NAMALWA (cell line): ENCODE data around the gene ZNF407.

Experiments used
- DNase-seq: peaks from one replicate; pipeline ENCODE4 v3.0.0-alpha.2; 2015; ENCODE audit warnings: low spot score

ZNF407 gene

DNA sequence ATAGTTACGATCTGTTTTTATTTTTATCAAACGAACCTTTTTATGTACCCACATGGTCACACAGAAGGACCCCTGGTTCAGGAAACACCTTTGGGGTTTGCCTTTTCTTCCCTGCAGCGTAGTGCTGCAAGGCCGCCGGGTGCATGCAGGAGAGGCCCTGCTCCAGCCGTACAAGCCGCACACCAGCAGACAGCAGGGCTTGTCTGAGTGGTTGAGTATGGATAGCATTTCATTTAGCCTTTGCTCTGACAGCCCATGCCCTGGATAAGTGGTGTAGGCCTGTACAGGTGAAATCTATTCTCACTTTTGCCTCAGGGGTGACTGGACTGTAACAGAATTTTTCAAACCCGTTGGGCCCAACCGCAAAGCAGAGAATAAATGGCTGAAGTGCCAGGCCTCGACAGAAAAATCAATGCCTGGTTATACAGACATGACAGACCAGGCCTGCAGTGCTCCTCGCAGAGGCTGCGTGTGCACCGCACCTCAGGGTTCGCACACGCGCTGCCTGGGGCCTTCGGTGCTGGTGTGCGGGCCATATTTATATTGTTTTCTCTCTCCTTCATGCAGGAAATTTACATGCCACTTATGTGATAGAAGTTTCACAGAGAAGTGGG, 279.1 kb downstream of the ZNF407 start:
- no peak for DNase-seq

DNA sequence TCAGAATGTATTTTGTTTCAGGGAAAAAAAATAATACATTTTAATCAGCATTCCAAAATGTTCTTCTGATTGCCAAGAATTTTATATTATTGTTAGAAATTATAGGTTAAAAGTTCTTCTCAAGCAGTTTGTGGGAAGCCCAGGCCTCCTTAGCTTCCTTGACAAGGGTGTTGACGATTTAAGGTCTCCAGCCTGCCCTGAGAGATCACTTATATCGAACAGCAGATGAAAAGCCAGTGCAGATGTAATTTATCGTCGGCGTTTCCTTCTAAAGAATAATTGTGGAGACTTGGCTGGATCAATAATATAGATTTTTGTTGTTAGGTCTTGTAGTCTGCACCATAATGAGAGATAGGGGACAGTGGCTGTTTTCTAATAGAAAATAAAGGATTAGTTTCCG, 280.6 kb downstream of the ZNF407 start:
- DNase-seq: no peak

DNA sequence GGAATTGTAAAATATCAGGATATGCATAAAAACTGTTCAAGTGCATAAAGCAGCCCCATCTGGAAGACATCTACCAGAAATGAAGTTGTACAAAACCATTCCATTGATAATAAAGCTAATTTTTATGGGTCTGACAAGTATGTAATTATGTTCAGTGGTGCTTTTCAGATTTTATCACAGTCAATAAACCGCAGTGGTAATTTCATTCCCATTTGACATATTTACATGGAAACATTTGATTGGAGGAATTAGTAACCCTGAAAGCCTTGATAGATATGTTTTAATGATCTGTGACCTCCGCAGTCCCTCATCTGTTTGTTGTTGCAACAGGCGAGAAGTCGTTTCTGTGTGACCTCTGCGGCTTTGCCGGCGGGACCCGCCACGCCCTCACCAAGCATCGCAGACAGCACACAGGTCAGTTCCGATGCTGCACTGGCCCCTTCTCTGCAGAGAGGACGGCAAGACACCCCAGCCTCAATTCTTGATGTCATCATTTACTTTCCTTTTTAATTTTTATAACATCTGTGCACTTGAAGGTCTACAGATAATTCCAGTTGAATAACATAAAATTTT, 283.1 kb downstream of the ZNF407 start:
- no peak for DNase-seq

DNA sequence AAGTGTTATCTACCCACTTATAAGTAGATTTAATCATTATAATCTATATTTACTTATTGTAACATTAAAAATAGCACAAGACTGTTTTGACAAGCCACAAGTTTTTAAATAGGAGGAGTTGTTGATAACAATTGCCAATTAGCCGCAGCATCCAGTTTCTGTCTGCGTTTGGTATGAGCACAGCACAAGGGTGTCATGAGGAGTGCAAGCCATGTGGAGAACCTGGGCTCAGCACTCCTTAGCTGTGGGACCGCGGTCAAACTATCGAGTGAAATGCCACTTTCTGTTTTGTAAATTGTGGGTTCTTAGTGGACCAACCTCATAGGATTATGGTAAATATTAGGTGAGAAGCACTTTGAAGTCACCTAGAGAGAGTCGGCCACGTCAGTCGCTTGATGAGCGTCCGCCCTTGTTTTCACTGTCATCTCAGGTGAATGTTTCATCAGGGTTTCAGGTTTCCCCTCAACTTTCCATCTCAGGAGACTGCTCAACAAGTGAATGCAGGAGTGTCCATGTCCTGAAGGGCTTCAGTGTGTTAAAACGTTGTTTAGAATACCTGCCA, 294.5 kb downstream of the ZNF407 start:
- no peak for DNase-seq

DNA sequence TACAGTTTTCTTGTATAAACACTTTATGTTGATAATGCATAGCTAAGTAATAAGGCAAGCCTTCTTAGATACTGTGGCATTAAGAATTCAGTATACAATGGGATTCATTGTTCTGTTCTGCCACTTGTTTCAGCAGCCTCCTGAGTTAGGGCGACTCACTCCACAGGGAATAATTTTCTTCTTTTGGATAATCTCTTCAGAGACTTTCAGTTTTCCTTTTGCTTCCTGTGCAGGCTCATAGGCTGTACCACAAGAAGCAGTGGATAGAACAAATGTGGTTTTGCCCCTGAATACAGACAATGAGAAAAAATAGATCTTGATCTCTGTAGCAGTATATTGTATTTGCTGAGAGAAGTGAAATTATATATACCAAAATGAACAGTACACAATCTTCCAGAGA, 298.0 kb downstream of the ZNF407 start:
- DNase-seq: no peak

DNA sequence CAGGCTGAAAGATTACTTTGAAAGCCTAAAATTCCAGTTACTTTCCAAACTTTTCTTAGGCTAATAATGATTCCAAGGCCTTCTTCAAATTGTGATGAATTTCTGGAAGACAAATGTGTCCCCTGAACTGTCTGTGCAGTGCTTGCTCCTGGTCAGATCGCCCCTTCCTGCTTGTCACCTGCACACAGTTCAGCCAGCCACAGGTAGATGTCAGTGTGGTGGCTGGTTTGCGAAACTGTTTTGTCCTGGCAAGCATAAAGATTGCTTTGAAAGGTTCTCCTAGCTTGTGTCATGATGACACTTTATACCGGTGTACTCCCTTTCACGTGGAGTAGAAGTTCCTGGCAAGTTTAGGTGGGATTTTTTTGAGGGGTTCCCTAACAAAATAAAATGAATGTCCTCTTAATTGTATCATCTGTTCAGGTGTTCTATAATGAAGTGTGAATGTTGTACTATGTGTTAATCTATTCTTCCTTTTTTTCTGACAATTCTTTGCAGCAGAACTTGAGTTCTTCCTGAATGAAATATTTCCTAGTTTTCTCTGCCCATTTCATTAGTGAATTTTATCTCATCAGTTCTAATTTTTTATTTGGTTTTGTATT, 298.8 kb downstream of the ZNF407 start:
- DNase-seq: peak; percentile 25

DNA sequence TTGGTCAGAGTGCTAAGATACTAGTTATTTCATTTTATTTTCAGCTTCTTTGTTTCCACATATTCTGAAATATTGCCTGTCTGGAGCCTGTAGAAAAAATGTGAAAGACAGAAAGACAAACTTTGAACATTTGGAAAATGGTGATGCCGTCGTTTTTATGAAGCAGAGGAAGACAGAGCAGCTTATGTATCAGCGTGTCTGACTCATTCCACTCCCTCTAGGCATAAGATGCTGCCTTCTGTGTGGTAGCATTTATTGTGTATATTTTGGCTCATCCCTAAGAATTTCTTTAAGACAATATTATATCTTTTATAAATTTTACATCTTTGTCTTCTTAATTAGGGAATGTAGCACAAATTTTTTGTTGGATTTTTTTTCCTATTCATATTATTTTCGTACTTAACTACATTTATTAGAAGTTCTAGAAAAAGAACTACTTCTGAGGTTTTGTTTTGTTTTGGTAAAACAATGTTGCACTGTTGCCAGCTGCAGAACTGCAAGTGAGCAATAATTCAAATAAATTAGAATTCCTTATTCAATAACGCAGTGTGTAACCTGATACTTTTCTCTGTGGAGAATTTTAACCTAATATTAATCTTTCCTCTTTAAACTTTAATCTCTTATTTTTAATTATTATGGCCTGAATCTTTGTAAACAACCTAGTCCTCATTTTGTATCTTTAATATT, 300.4 kb downstream of the ZNF407 start:
- DNase-seq: no peak

DNA sequence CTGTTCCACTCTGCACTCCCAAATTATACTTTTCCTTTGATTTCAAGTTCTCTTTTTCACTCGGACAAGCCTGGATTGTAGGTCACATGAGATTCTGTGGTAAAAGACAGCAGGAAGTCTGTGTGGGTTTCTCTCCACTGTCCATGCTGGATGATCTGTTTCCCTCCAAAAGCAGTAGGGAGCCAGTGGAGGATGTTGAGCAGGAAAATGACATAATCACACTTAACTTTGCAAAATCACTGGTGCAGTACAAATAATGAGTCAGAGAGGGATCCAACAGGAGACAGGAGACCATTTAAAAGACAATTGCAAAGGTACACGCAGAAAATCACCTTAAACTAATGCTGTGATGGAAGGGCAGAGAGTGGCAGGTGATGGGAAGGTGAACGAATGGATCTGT, 301.3 kb downstream of the ZNF407 start:
- DNase-seq: no peak

DNA sequence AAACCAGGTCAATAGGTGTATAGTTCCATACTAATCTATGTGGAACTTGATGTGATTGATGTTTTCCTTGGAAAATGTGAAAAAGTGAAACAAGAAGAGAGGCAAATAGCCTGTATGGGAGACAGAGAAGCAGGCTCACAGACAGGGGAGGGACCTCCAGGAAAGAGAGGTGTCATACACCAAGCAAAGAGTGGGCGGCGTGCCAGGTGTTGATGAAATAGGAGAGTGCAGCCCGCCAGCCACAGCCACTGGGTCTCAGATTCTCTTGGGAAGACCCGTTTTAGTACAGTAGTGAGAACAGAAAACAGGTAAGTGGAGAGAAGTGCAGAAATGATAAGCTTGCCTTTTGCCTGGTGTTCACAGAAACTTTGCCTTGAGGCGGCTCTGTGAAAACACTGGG, 301.9 kb downstream of the ZNF407 start:
- no peak for DNase-seq

DNA sequence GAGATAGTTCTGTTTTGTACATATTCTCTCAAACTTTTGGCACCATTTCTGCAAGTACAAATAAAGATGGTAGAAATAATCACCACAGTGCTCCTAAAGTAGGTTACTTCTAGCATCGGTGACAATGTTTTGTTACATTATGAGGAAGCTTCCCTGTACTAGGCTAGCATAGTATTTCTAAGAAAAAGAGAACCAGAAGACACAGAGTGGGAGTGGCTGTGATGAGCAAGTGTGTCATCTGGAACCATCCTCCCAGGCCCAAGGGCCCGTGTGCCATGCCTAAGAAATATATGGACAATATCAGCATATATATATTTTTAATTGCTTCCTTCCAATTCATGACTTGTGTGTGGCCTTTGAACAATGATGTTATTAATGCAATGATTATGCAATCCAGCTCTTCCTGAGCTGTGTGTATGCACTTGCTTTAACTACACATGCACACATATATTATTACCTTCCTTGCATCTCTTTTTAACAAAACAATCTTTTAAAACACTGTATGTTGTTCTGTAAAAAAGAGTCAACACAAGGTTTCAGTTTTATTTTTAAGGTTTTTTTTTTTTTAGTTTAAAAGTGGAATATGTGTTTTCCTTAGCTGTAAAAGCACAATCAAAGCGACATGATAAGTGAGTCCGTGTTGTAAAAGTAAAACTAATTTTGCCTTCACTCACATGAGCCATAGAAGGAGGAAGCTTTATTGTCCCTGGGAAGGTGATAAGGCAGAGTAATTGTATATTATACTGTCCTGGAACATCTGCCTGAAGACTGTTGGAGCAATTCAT, 303.9 kb downstream of the ZNF407 start:
- DNase-seq: no peak

DNA sequence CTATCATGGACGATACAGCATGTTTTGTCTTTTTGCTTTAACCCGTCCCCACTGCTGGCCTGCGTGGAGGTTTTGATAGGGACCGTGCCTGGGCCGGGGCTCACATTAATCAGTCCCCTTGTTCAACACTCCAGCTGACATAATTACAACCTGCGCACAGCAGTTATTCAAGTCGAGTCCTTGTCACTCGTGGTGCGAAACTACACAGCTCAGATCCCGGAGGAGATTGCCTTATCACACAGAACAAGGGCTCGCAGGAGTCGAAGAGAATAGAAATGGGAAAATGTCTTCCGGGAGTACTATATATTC, 304.4 kb downstream of the ZNF407 start:
- no peak for DNase-seq

DNA sequence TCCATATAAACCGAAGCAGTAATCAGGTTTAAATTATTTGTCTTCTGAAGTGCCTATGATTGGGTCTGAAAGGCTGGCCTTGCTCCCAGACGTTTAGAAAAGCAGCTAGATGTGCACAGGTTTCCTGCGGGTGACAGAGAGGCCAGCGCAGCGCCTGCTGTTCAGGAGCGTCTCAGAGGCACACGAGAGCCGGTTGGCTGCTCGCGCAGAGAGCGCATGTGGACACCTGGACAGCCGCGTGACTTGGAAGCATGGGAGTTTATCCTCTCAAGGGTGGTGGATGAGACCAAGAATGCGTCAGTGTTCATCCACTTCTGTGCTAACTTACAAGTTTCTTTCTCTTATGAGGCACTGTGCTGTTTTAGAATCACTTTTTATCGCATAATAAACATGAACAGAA, 307.6 kb downstream of the ZNF407 start:
- DNase-seq: no peak

DNA sequence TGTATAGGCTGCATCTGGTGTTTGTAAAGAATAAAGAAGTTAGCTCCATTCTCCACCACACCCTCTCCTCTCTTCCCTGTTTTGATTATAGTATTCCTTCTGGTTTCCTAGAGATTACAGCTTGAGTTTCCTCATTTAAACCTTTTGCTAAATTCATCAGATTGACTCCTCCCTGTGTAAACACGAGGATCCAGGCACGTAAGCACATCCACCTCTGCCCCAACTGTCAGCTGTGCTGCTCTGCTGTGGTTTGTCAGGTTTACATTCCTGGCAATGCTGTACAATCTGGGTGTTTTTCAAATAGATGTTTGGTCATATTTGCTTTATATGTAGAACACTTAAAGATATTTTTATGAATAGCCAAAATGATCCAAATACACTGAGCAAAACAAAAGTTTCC, 308.5 kb downstream of the ZNF407 start:
- DNase-seq: no peak

DNA sequence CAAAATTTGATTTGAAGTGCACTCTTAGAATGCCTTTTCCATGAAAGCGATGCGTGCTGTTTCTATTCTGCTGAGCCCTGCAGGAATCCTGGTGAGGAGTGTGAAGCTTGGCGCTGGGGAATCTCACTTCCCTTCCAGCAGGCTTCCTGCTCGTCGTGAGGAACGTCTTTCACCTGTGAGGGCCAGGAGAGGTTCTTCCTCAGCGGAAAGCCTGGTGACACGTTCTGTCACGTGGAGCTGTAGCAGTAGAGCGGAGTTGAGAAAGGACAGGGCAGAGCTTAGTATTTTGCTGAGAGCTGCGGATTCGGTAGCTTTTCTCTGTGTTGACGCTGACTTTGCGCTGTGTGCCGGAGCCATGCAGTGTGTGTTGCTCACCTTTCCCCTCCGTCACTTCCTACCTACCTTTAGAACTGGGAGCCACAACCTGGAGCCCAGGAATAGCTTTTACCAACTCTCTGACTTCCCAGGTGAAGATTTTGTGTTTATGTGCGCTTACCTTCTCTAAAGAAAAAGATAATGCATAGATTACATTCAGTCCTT, 316.5 kb downstream of the ZNF407 start:
- no peak for DNase-seq

DNA sequence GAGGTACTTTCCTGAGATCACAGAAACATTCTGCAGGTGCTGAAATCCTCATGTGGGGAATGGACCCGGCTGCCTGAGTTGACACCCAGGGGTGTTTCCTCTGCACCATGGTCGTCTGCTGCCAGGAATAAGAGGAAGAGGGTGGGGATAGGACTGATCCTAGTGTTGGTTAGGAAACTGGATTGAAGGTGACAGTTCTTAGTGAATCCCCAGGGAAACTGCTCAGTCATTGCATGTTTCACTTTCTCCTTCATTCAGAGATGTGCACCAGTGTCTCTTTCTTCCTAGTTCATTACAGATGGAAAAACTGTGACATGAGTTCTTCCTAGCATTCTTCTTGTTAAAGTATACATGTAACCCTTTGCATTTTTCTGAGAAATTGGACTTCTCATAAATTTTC, 317.0 kb downstream of the ZNF407 start:
- no peak for DNase-seq

DNA sequence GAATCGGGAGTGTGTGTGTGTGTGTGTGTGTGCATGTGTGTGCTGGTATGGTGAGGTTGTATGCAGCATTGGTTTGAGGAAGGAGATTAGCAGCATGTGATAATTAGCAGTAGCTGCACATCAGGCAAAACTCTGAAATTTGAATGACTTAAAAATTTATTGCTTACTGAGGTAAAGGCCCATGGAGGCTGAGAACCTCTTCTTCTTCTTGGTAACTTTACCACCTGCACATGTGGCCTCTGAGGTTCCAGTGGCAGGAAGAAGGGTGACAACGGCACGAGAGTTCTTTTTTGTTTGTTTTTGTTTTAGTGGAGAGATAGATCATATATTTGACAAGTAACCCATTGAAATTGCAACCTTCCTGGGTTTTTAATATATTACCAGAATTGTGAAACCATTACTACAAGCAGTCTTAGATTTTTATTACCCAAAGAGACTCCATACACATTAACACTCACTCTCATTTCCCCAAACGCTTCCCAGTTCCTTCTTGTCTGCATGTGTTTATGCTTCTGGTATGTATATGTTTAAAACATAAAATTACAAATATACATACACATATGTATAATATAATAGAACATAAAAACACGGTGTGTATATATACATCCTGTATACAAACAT, 319.2 kb downstream of the ZNF407 start:
- DNase-seq: no peak

DNA sequence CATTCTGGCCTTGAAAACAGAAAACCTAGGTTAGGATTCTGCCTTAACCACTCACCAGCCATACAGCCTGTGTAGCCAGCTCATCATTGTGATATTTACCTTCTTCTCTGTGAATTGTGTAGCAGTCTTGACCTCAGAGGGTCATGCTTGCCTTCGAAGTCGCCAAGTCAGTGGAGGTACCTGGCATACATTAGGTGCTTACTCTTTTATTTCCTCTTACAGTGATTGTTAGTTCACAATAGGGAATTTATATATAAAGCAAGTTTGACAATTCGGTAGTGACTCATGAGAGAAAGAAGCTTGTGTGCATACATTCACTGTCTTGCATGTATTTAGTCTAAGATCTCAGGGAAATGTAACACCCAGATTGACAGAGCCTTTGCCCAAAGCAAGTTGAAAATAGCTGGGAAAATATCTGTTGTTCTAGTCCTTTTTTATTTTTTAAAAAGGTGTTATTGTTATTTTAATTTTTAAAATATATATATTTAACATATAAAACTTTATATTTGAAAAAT, 320.7 kb downstream of the ZNF407 start:
- no peak for DNase-seq

DNA sequence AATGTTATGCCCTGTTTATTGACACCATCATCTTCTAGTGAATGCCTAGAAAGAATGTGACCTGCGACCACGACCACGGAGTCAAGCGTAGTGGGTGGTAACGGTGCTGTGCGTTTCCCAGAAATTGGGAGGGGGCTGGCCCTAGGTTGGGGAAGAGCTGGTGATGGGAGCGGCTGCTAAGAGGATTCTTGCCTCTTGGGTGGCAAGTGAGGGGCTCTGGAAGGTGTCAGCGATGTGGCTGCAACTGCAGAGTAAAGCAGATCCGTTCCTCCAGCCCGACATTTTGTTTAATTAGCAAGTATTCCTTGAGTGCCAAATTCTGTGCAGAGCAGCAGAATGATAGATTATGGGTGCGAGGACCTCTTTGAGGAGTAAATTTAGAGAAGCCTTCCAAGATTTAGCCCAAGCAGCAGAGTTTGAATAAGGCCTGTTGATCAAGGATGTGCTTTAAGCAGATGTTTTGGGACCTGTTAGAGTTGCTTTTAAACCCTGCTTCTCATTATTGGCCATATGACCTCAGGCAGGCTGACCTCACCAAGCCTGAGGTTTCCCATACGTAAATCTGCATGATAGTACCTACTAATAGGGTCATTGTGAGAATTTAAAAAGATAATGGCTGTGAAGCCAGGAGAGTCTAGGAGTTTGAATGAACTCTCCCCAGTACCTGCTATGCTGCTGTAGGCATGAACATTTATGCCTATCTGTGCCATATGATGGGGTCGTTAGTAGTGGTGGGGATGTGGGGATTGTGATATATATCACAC, 323.6 kb downstream of the ZNF407 start:
- no peak for DNase-seq

DNA sequence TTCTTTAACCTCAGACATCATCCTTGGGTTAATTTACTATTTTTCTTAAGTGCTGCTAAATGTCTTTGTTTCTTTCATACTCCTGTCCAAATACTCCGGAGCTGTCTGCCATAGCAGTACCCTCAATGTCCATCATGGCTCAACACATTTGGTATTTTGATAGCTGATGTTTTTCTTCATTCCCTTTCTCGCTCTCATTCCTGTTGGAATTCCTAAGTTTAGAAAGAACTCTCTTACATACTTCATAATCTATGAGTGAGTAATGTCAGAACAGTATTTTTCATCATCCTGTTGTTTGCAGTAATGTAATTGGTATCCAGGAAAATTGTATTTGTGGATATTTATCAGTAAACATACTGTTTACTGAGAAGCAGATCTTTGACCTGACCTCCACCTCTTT, 328.4 kb downstream of the ZNF407 start:
- no peak for DNase-seq

DNA sequence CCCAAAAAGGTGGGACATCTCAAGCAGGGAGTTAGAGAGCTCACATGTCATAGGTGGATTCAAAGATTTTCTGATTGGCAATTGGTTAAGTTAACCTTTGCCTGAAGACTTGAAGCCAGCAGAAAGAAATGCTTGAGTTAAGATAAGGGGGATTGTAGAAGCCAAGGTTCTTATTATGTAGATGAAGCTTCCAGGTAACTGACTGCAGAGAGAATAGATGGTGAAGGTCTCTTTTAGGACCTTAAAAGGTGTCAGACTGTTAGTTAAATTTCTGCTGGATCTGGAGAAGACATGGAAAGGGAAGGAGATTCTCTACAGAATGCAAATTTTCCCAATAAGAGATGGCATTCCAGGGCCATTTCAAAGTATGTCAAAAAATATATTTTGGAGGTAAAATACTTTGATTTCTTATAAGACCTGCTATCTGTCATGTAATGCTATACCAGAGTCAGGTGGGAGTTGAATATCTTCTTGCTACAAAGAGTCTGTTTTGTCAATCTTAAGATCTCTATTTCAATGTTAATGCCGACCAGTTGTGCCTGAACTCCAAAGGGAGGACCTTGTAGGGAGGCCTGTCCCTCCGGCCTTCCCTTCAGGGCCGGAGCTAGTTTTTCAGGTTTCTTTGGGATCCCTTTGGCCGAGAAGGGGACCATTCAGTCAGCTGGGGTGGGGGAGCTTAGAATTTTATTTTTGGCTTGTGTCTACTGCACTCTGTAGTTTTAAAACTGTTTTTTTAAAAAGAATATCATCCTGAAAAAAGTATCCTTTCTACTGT, 330.7 kb downstream of the ZNF407 start:
- DNase-seq: no peak
